Mesothelial cell of epicardium (in vitro differentiated cells): ENCODE data around the gene KLHL41. TPM values are rescaled to one million over a fixed set of nuclear protein-coding genes. Genes with fewer than 3 reads are reported as not detected.

ENCODE experiments used
- DNase-seq, 2 experiments: peaks; one replicate each; pipeline ENCODE4 v3.0.0; 2021; ENCODE audit warnings: low spot score in 2 of 2; ENCODE audit not compliant: unreplicated experiment in 2 of 2
- H3K27ac Mint-ChIP-seq: 2 replicates; pipeline ENCODE4 v1.8.0; 2021; ENCODE audit warnings: mixed read lengths
- H3K27me3 Mint-ChIP-seq: 2 replicates; pipeline ENCODE4 v1.8.0; 2021; ENCODE audit warnings: low read depth, mixed read lengths
- H3K36me3 Mint-ChIP-seq: 2 replicates; pipeline ENCODE4 v1.8.0; 2021; ENCODE audit warnings: mixed read lengths
- H3K4me1 Mint-ChIP-seq: 2 replicates; pipeline ENCODE4 v1.8.0; 2021; ENCODE audit warnings: mixed read lengths
- H3K4me3 Mint-ChIP-seq: 2 replicates; pipeline ENCODE4 v1.8.0; 2021; ENCODE audit warnings: mild to moderate bottlenecking, moderate library complexity, mixed read lengths
- H3K9me3 Mint-ChIP-seq: 2 replicates; pipeline ENCODE4 v1.8.0; 2021; ENCODE audit warnings: mixed read lengths
- CTCF ChIP-seq: fragments of 200-600 bp; sonication (generic); IDR thresholded peaks from one replicate; pipeline ENCODE4 v1.5.0; 2021; ENCODE audit warnings: antibody characterized with exemption; ENCODE audit not compliant: unreplicated experiment
- total RNA-seq: library from RNA; stranded (reverse); gene quantifications from 3 replicates; pipeline ENCODE4 v1.2.1, GENCODE V29; 2021

The KLHL41 gene
- total RNA-seq, 1 donor from 2014 or later = 0.56 TPM

DNA sequence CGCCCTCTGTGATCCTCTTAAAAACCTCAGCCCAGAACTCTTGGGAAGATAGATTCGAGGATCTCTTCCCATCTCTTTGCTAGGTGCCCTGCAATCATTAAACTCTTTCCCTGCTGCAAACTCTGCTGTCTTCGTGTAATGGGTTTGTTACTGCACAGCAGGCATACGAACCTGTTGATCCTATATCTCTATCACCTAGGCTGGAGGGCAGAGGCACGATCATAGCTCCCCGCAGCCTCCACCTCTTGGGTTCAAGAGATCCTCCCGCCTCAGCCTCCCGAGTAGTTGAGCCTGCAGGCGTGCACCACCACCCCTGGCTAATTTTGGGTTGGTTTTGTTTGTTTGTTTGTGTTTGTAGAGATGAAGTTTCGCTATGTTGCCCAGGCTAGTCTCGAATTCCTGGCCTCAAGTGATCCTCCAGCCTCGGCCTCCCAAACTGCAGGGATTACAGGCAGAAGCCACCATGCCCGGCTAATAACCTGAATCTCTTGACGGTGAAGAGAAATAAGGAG lies 30.7 kb upstream of the KLHL41 start:
- H3K4me3 Mint-ChIP-seq = peak overlapping the region; percentile 89
- no peak for TF ChIP-seq CTCF
- no peaks in the 10 kb centered on the region for H3K9me3 Mint-ChIP-seq
- H3K4me1 Mint-ChIP-seq = peaks cover 6% of the 10 kb centered on the region
- peaks cover 14% of the 10 kb centered on the region for H3K36me3 Mint-ChIP-seq
- no peaks in the 10 kb centered on the region for H3K27me3 Mint-ChIP-seq
- H3K27ac Mint-ChIP-seq = peak overlapping the region; percentile 86
- DNase-seq = no peak

GRCh38 chr2:169479257-169480078 lies 30.0 kb upstream of the KLHL41 start, which contains the start of gene BBS5:
Gene BBS5 (plus strand): TSS chr2:169479494. CDS start chr2:169479554, 60 bp downstream.
- Mint-ChIP-seq H3K27ac (peak within 1 kb of the TSS; percentile 86), H3K9me3 (no peaks in the 10 kb centered on the region), H3K4me3 (peak within 1 kb of the TSS; percentile 89), H3K27me3 (no peaks in the 10 kb centered on the region), H3K4me1 (peaks cover 6% of the 10 kb centered on the region), H3K36me3 (peaks cover 14% of the 10 kb centered on the region)
- TF ChIP-seq CTCF = peak; percentile 20
- DNase-seq = peak; percentile 56 to 74

- Mint-ChIP-seq H3K36me3 (peaks cover 14% of the 10 kb centered on the region), H3K4me3 (peak overlapping the region; percentile 89), H3K9me3 (no peaks in the 10 kb centered on the region), H3K4me1 (peaks cover 6% of the 10 kb centered on the region), H3K27me3 (no peaks in the 10 kb centered on the region), H3K27ac (peak overlapping the region; percentile 86)
- DNase-seq = no peak
- TF ChIP-seq CTCF = no peak
Measured at GRCh38 chr2:169480079-169480465, 29.4 kb upstream of the KLHL41 start.

- Mint-ChIP-seq H3K4me3 (no peak overlapping the region), H3K36me3 (peaks cover 24% of the 10 kb centered on the region), H3K27me3 (no peaks in the 10 kb centered on the region), H3K4me1 (no peaks in the 10 kb centered on the region), H3K9me3 (peaks cover 2% of the 10 kb centered on the region), H3K27ac (no peak overlapping the region)
- no peak for DNase-seq
- TF ChIP-seq CTCF = no peak
Measured at GRCh38 chr2:169485650-169486138, 23.8 kb upstream of the KLHL41 start.

DNA sequence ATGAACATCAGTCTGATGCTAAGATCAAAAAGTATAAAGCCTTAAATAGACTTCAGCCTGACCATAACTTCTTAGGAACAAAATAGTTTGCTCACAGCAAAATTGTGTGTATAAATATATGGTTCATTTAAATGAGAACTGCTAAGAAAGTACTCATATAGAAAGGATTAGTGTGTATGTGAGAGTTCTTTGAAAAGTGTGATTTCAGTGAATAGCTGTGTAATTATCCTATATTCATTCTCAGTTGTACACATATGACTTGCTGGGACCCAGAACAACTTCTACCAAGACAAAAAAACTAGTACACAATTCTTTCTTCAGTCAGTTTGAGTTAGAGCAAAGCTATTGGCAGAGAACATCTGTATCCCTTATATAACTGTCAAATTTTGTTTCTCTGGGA lies 23.0 kb upstream of the KLHL41 start:
- Mint-ChIP-seq H3K4me3 (no peak overlapping the region), H3K27ac (no peak overlapping the region), H3K27me3 (no peaks in the 10 kb centered on the region), H3K36me3 (peaks cover 27% of the 10 kb centered on the region), H3K4me1 (no peaks in the 10 kb centered on the region), H3K9me3 (peaks cover 5% of the 10 kb centered on the region)
- TF ChIP-seq CTCF = no peak
- no peak for DNase-seq
